HG03175 (cell line): ENCODE data around the gene RNF227.
"Not testable (repeated sequence)": the region's sequence is repeated elsewhere in the genome, so short reads cannot be mapped to it uniquely, and the experiment has no call there.

Experiments used
- ATAC-seq: cut with Tn5 transposase; IDR thresholded peaks from one replicate; pipeline ENCODE4 v1.9.1; 2021; ENCODE audit warnings: mild to moderate bottlenecking, moderate library complexity; ENCODE audit not compliant: unreplicated experiment

Gene RNF227

DNA sequence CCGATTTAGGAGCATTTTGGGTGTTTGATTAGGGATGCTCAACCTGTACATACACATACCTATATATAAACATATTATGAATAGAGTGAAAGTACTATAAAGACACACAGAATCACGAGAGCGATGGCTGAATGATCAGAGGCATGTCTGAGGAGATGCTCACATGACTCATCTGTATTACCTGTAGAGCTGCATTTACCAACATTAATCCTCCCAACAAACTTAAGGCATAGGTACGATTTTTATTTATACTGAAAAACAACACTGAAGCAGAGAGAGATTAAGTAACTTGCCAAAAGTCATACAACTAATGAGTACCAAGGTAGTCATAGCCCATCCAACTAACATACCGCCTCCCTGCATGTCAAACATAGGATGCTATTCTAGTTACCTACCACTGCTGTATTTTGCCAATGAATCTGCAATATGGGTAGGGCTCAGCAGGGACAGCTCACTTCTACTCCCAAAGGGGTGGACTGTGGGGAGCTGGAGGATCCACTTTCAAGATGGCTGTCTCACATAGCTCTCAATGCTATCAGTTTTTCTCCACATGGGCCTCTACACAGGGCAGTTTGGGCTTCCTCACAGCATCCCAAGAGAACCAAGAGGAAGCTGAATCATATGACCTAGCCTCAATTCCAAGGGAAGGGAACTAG, 51.0 kb downstream of the RNF227 start:
- ATAC-seq: no peak

DNA sequence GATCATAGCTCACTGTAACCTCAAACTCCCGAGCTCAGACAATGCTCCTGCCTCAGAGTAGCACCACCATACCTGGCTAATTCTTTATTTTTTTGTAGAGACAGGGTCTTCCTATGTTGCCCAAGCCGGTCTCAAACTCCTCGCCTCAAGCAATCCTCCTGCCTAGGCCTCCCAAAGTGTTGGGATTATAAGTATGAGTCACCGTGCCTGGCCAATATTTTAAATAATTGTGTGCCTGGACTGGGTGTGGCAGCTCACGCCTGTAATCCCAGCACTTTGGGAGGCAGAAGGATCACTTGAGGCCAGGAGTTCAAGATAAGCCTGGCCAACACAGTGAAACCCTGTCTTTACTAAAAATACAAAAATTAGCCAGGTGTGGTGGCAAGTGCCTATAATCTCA, 51.7 kb downstream of the RNF227 start:
- ATAC-seq: not testable (repeated sequence)
